Right lung (tissue), 5 donors: Measurements from ENCODE around the gene ADAM22. TPM values are rescaled to one million over a fixed set of nuclear protein-coding genes. Genes with fewer than 3 reads are reported as not detected.
"Not testable (repeated sequence)": the region's sequence is repeated elsewhere in the genome, so short reads cannot be mapped to it uniquely, and the experiment has no call there.

Experiments used
- DNase-seq, 2 donors: peaks; one replicate each; pipeline ENCODE4 v3.0.0-alpha.2; 2013
- polyA plus RNA-seq, 5 donors: library from polyadenylated mRNA; unstranded; fragments of 120-200 nt; gene quantifications; one replicate each; pipeline versions ENCODE4 v1.2.1 to v1.2.3, GENCODE V29; 2013; ENCODE audit warnings: inconsistent platforms in 1 of 5, low replicate concordance in 1 of 5; ENCODE audit not compliant: insufficient read length in 5 of 5, insufficient read depth in 1 of 5

Gene ADAM22
- polyA plus RNA-seq, 5 donors, result 8.0 to 25.9 (median 18.7) TPM

DNA sequence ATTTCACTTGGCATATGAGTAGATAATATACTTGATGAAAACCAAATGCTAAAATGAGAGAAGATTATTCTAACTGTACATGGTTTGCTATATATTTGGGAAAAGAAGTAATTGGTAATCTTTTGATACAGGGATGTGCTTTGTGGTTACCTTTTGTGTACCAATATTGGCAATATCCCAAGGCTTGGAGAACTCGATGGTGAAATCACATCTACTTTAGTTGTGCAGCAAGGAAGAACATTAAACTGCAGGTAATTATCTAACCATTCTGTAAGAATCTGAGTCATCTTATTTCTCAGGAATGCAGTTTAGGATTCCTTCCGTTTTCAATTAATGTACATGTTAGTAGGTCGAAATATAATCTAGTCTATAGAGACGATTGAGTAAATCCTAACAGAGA is 221.7 kb downstream of the ADAM22 start:
- DNase-seq, result no peak

DNA sequence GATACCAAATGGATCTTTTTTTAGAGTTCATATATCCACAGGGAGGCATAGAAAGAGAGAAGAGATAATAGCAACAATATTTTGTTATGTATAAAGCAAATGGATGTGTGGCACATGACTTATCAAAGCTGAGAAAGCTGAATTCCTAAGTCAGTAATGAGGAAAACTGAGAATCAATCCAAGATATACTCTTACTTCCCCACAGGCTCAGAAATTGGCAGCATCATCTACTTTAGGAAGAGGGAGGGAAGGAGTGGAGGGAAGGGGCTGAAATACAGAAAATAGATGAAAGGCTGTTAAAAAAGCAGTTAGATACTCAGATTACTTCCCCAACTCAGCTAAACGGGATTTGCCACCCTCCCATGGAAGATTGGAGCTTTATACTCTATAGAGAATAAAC is 222.3 kb downstream of the ADAM22 start:
- DNase-seq, result no peak

DNA sequence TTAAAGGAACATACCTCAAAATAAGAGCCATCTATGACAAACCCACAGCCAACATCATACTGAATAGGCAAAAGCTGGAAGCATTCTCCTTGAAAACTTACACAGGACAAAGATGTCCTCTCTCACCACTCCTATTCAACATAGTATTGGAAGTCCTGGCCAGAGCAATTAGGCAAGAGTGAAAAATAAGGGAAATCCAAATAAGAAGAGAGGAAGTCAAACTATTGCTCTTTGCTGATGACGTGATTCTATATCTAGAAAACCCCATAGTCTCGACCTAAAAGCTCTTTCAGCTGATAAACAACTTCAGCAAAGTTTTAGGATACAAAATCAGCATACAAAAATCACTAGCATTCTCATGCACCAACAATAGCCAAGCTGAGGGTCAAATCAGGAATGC is 225.7 kb downstream of the ADAM22 start:
- not testable (repeated sequence) for DNase-seq

DNA sequence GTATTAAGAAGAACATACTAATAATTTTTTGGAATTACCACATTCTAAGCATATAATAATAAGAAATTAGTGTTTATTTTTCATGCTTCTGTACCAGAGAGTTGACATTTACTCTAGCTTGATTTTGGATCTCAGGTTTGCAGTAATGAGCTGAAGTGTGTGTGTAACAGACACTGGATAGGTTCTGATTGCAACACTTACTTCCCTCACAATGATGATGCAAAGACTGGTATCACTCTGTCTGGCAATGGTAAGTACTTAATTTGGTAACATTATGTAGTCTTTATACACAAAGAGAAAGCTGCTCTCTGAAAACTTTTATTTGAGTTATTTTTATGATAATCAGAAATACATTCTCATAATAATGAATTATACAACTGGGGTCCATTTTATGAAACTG is 231.6 kb downstream of the ADAM22 start:
- DNase-seq, result no peak

DNA sequence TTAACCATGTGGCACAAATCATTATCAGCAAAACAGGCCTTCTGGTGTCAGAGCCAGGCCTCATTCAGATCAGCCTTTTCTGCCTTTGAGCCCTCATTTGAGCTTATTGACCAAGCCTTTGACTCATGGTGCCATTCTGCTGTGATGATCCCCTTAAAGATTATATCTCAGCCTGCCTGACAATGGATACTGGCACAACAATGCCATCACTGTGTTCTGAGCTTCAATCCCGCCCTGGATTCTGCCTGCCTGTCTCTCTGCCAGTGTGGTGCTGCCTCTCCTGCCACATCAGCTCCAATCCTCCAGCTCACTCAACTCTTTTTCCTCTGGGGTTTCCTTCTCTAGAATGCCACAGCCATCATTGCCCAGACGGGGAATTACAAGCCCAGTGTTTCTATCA is 233.2 kb downstream of the ADAM22 start:
- no peak for DNase-seq

DNA sequence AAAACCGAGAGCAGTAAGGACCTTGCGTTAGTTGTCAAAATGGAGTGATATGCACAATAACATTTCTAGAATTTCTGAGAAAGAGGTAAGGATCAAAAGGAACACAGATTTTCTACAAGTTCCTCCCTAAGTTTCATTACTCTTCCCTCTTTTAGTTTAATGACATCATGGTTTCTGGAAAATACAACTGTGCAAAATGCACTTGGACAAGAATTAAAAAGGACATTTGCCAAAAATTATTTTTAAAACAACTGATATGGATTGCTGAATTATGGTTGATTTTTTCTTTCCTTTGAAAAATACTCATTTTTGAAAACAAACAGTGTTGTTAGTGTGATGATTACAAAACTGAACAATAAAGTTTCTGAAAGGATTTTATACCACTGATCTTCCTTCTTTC is 233.7 kb downstream of the ADAM22 start:
- no peak for DNase-seq

DNA sequence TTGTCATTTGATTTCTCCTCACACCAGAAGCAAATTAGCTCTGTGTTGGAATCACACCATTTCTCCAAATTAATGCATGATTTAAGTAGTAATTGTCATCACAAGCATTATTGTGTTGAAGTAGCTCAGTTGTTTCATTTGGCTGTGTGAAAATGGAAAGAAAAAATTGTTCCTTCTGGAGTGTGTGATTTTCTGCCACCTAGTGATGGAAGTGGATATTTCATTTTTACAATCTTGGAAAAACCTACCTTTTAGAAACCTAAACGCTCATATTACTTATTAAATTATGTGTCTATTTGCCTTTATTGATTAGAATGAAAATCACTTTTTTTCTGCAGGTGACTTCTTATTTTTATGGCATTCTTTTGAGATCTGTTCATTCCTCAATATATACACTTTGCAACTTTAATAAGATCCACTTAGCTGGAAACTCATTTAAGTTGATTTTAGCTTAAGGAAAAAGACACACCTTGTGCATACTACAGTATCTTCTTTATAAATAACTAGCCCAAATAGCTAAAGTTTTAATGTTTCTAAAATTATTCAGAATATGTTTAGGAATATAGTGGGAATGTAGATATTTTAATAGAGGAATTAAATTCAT is 235.8 kb downstream of the ADAM22 start:
- DNase-seq, result no peak

DNA sequence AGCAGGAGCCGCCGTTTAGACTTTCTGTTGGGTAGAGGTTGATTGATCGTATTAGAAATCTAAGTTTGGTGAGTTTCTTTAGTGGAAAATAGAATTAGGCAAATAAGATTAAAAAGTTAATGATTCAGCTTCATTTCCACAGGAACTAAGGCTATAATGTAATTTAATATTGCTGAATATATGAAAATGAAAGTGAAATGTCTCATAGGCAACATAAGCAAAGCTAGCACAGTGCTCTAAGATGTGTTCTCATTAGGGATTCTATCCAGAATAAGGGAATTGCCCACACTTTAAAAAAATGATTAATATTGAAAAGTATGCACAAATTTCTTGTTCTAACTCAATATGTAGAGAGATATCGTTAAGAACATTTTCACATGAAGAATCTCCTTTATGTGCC is 238.8 kb downstream of the ADAM22 start:
- no peak for DNase-seq

DNA sequence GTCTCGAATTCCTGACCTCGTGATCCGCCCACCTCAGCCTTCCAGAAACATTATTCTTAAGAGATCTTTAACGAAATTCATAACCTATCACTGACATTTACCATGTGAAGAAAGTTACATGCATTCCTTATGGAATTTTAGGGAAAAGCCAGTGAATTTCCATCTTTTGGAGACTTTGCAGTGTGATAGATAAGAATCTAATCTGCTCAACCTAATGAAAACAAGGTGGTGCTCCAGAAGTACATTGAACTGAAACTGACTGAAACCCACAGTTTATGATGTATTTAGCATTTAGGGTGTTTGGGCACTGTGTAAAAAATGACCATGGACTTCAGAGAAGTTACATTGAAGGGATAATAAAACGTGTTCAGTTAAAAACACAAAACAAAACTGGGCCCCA is 242.1 kb downstream of the ADAM22 start:
- no peak for DNase-seq

DNA sequence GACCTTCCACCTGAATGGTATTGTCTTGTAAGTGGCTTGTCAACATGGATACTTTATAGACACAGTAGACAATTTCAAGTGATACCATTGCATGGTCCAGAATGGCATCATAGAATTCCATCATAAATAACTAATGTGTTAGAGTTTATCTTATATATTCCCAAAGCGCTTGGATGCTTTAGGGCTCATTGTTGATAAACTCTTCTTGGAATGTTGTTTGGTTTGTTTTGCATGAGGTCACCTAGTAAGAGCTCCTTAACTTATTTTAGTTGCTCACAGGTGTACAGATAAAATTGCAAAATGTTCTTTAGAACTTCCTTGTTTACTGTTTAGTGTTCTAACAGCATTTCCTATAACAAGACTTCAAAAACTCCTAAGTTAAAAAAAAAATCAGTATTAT is 249.0 kb downstream of the ADAM22 start:
- no peak for DNase-seq

DNA sequence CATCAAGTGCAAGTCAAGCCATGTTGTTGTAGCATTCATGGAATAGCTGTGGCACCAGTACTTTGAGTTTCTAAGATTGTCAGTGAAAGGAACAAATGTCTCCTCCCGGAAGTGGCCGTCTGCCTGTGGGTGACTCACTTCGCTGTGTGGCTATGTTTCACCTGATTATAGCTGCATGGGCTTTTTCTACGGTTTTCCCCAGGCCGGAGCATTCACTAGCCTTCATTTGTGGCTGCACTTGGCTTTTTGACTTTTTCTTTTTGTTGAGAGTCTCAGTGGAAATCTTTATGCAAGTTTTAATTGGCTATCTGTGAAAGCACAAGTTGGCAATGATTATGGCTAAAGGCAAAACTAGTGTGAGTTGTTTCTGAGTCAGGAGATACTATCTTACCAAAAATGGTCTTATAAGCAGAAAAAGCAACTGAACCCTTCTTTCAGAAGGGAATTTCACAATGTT is 250.8 kb downstream of the ADAM22 start:
- DNase-seq, result no peak

DNA sequence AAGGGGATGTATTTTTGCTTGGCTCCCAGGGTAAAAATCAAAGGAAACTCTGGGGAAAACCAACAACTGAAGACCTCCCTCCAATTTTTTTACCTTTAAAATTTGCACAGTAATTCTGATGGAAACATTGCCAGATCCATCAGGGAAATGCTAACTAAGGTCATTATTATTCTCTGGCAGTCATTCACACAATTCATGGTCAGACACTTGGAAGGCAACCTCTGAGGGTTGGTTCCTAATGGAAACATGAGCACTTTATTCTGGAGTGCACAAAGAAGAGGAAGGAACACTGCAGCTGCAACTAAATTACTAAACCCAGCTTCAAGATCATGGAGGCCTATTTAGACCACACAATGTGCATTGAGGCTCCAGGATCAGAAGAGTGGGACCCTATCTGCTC is 251.6 kb downstream of the ADAM22 start:
- DNase-seq, result no peak

DNA sequence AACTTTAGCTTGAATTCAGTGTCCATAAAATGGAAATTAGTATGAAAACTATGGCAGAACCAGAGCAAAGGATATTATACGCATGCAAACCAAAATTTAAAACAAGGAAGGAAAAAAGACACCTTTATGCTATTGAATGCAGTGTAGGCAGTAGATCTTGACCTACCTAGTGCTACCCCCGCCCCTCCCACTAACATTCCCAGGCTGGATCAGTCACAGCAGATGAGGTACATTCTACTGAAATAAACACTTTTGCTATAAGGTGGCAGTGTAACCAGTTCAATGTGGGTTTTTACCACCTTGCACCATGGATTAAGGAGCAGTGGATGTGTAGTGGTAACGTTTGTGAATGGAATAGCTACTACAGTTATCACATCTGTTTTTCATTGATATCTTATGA is 257.9 kb downstream of the ADAM22 start:
- no peak for DNase-seq

DNA sequence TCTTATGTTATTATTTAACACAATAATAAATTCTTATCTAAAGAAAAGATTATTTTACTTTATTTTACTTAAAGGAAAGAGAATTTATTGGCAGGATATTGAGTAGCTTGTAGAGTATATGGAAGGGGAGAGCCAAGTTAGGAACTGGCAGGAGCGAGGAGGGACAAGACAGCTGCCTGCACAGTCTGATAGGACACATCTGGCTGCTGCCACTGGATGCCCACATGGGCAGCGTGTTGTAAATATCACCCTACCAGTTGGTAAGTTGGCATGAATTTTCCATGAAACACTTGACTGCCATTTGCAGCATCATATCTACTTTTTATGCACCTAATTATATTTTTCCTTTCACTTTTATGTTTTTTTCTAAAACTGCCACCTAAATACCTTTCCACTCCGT is 266.2 kb downstream of the ADAM22 start:
- no peak for DNase-seq

DNA sequence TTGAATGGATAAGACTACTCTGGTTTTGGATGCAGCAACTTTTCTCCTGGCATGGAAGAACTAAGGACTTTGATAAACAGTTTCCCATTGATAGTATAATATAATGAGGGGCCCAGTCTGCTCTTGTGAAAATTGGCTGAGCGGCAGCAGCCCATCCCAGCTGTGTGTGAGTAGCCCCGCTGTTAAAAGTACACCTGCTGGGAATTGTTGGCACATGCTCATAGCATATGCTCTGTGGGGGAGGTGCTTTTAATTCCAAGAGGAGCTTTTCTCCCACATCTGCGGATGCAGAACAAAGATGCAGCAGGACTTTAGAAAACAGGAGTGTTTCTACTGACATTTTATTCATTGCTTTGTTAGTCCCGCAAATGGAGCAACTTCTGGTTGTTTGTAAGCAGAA is 266.7 kb downstream of the ADAM22 start:
- no peak for DNase-seq

DNA sequence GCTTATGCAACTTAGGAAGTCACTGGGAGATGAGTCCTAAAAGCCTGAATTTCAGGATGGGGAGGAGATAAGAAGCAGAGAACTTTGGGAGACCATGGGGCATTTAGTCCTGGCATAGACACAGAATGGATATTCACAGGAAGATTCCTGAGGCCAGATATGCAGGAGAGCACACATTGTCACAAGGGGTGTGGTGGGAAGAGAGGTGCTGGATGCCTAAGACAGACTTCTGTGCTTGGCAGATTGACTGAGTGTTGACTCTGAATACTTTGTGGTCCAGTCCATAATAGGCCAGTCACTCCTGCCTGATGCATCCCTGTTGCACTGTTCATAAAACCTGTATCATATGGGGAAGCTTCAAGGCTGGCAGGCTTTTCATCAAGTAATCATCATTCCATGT is 267.3 kb downstream of the ADAM22 start:
- no peak for DNase-seq

DNA sequence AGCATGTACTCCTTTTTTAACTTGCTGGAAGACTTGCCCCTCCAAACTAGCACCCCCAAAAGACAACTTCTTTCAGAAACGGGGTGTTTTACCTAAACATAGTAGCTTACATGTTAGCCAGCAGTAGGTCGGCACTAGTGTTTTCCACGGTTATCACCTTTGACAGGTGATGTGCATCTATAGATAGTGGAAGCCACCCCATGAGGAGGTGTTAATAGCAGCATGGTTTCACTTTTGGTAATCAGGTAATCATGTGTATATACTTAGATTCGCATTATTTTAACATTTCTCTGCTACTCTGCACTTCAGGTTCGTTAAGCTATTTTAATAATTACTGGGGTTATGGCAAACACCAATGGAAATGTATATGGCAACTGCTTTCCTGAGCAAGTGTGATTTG is 268.2 kb downstream of the ADAM22 start:
- no peak for DNase-seq

DNA sequence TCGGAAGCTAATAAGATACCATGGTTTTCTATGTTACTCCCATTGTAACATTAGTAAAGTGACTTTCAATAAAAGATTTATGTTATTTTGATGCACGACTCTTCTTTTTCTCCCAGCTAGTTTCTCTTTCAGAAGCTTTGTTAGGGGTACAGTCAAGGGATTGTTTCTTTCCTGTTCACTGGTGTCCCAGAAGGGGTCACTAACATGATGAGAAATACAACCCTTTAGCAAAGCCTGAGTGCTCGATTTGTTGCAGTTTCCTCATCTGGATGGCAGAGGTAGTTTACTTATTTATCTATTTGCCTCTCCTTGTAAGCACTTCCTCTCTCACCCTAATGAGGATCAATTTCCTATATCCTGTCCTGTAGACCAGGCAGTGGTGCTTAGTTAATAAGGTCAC is 268.7 kb downstream of the ADAM22 start:
- DNase-seq, result no peak

DNA sequence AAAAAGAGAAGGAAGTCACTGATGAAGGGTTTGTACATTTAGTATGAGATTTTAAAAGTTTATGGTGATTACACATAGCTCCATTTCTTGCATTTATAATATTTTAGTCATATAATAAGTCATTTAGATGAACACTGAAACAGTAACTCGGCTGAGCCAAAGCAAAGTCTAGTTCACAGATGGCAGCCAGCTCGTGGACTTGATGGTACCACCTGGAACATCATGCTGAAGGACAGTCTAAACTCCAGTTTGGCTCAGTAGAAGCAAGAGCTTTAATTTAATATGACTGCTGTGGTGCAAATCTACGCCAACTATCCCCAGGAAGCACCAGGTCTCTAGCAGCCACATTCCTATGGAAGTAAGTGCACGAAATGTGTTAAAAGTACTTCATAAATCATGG is 269.4 kb downstream of the ADAM22 start:
- no peak for DNase-seq

DNA sequence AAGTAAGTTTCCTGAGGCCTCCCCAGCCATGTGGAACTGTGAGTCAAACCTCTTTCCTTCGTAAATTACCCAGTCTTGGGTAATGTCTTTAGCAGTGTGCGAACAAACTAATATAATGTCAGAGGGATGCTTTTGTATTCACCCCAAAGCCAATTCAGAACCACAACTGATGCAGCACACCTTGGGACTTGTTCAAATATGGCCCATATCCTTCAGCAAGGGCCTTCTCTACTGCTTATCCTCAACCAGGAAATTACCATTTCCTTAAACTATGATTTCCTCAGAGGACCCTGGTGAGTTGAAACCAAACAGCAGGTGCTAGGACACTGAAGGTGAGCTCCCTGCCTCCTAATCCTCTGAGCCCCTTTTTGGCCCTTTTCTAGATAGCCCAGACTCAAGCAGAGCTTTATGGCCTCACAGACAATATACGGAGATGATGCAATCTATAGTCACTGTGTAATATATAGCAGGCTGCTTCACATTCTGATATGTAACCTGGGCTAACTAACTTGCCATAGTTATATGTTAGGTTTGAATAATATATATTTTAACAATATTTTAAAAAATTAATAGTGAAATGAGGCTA is 270.6 kb downstream of the ADAM22 start:
- DNase-seq, result no peak

DNA sequence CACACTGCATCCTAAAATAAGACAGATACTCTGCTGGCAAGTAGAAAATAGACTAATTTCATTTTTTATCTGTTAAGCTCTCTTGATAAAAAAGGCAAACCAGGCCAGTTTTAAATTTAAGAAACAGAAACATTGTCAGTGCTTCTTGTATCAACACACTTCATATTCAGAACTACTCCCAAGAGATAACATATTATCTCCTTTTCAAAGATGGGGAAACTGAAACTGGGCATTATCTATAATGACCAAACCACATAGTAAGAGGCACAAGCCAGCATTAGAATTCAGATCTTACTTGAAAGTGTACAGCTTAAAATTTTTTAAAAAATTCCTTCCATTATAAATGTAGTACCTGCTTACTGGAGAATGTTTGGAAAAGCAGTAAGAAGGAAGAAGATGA is 271.1 kb downstream of the ADAM22 start:
- no peak for DNase-seq

DNA sequence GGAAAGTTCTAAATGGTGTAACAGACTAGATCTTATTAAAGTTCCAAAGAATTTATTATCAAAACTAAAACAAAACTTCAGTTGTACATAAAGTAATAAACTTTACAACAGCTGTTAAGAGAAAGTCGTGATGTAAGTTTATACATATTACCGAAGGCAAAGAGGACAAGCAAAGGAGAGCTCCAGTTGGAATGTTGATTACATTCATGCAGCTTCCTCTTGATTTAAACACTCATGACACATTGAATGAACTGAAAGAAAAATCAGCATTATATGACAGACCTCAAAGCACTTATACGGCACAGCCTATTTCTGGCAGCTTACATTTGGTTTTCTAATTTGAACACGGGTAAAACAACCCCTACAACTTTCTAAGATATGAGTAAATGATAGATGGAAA is 272.2 kb downstream of the ADAM22 start:
- no peak for DNase-seq

DNA sequence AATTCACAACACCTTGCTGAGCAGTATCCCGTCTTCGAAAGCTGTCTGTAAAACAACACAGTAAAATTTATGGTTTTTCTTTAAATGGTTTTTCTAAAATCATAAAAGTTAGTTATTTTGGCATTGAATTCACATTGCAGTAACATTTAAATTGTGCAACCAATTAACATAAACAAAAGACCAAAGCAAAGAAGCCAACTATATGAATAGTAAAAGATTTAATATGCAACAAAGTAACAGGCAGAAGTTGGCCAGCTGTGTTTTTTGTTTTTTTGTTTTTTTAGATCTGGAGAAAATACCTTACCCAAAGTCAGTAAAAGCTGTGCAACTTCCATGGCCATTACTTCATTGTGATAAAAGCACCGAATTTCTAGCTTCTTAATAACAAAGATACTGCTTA is 274.5 kb downstream of the ADAM22 start:
- no peak for DNase-seq

DNA sequence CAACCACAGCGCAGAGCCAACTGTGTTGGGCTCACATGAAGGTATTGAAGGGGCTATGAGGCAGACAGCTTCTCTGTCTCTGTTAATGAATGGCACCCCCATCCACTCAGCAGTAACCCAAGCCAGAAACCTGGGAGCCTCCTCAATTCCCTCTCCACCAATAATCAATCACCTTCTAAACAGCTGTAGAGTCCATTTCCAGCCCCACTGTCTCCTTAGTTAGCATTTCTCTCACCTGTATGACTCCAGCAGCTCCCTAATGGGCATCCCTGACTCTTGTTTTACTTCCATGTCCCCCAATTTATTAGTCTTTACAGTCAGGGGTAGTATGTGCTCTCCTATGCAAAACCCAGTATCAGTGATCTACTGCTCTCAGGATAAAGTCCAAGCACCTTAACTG is 278.9 kb downstream of the ADAM22 start:
- DNase-seq, result no peak
